Breast epithelium (tissue), 3 donors: ENCODE data around the gene OR2AG2.

Experiments used
- POLR2A ChIP-seq: fragments of 450-650 bp; IDR thresholded peaks from one replicate; pipeline ENCODE4 v1.6.1; 2016; ENCODE audit warnings: antibody characterized with exemption, mild to moderate bottlenecking, moderate library complexity
- TF ChIP-seq, protein P1 (sequence below), 3 donors: fragments of 450-650 bp; IDR thresholded peaks; one replicate each; pipeline ENCODE4 v1.5.1; 2016 to 2017; ENCODE audit warnings: antibody characterized with exemption in 3 of 3, mild to moderate bottlenecking in 3 of 3, moderate library complexity in 3 of 3

DNA sequence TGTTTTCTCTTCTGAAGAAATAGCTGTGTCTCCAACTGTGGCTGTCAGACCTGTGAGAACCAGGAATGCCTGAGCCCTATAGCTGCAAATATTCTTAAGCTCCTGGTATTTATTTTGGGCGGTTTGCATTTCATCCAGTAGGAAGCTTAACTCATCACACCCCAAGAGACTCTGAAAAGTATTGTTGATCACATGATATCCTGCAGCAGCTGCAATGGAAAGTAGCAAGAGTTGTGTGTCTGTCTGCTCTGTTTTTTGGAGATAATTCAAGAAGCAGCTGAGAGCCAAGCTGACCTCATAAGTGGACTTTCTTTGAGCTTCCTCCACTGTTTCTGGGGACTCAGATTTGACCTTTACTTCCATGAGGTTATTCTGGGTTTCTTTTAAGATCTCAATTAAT, 52.2 kb downstream of the OR2AG2 start:
- TF ChIP-seq, protein P1, sequence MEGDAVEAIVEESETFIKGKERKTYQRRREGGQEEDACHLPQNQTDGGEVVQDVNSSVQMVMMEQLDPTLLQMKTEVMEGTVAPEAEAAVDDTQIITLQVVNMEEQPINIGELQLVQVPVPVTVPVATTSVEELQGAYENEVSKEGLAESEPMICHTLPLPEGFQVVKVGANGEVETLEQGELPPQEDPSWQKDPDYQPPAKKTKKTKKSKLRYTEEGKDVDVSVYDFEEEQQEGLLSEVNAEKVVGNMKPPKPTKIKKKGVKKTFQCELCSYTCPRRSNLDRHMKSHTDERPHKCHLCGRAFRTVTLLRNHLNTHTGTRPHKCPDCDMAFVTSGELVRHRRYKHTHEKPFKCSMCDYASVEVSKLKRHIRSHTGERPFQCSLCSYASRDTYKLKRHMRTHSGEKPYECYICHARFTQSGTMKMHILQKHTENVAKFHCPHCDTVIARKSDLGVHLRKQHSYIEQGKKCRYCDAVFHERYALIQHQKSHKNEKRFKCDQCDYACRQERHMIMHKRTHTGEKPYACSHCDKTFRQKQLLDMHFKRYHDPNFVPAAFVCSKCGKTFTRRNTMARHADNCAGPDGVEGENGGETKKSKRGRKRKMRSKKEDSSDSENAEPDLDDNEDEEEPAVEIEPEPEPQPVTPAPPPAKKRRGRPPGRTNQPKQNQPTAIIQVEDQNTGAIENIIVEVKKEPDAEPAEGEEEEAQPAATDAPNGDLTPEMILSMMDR (IDR thresholded peaks at IDR 0.05): no peak
- TF ChIP-seq POLR2A: no peak
